Spleen (tissue), 7 donors: Measurements from ENCODE around the gene NARF.

Experiments used
- POLR2A ChIP-seq, 3 donors: fragments of 450-650 bp; IDR thresholded peaks; one replicate each; pipeline ENCODE4 v1.5.1; 2017; ENCODE audit warnings: antibody characterized with exemption in 3 of 3, mild to moderate bottlenecking in 1 of 3
- POLR2AphosphoS5 ChIP-seq, 3 donors: sonication (generic); formaldehyde crosslinking; IDR thresholded peaks; one replicate each; pipeline ENCODE4 v1.5.1; 2017; ENCODE audit warnings: antibody characterized with exemption in 3 of 3
- TF ChIP-seq, protein P1 (sequence below), 11 experiments: fragments of 200-600 bp in 7 of 11; fragments of 450-650 bp in 4 of 11; sonication (generic) in 4 of 11; IDR thresholded peaks in 8 of 11; conservative IDR thresholded peaks in 3 of 11; 1 replicate in 7 of 11; 2 replicates in 4 of 11; pipeline versions ENCODE4 v1.4.0 to v1.8.0; 2016 to 2021; ENCODE audit warnings: antibody characterized with exemption in 11 of 11, inconsistent platforms in 4 of 11, mild to moderate bottlenecking in 1 of 11
- donor health status: DM: no; HTN: no; CAD: no; lungs with moderate emphysema.
- donor health status: DM: no; HTN: no; CAD: no.
- donor health status: DM: no; HTN: no; CAD: no.

DNA sequence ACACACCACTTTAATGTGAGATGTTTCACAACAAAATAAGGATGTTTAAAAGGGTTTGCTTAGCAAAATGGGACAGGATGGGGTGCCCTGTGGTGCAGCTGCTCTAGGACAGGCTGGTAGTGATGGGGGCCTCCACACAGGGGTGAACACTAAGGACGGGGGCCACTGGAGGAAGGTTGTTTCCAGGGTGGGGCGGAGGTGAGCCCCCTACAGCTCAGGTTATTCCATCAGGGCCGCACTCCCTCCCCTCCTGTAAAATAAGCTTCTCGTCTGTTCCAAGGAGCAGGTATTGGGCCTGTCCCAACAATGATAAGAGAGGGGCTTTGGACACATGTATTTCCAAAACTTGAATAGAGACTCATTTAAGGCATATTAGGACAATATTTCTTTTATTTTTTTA, 42.3 kb upstream of the NARF start:
- TF ChIP-seq POLR2A (IDR thresholded peaks at IDR 0.05) (no peak), POLR2AphosphoS5 (IDR thresholded peaks at IDR 0.05) (no peak)
- TF ChIP-seq, protein P1, sequence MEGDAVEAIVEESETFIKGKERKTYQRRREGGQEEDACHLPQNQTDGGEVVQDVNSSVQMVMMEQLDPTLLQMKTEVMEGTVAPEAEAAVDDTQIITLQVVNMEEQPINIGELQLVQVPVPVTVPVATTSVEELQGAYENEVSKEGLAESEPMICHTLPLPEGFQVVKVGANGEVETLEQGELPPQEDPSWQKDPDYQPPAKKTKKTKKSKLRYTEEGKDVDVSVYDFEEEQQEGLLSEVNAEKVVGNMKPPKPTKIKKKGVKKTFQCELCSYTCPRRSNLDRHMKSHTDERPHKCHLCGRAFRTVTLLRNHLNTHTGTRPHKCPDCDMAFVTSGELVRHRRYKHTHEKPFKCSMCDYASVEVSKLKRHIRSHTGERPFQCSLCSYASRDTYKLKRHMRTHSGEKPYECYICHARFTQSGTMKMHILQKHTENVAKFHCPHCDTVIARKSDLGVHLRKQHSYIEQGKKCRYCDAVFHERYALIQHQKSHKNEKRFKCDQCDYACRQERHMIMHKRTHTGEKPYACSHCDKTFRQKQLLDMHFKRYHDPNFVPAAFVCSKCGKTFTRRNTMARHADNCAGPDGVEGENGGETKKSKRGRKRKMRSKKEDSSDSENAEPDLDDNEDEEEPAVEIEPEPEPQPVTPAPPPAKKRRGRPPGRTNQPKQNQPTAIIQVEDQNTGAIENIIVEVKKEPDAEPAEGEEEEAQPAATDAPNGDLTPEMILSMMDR (IDR thresholded peaks at IDR 0.05 in 8 of 11, conservative IDR thresholded peaks at IDR 0.05 in 3 of 11), result no peak
